Activated T-cell treated with anti-CD3 and anti-CD28 coated beads, Interleukin-2, amount 50 U/mL, for 4 hours (primary cell): ENCODE measurements around the gene MRAS. TPM values are rescaled to one million over a fixed set of nuclear protein-coding genes. Genes with fewer than 3 reads are reported as not detected.
"Not testable (repeated sequence)": the region's sequence is repeated elsewhere in the genome, so short reads cannot be mapped to it uniquely, and the experiment has no call there.

Source experiments
- ATAC-seq, 2 donors: fragments of 200-7000 bp; cut with Tn5 transposase; one replicate each; pipeline ENCODE4 v1.10.0; 2021
- DNase-seq: peaks from one replicate; pipeline ENCODE4 v3.0.0-alpha.2; 2020
- H3K27me3 Mint-ChIP-seq: one replicate; pipeline ENCODE4 v1.8.0; 2021; ENCODE audit warnings: low read depth, mixed read lengths
- H3K36me3 Mint-ChIP-seq: one replicate; pipeline ENCODE4 v1.8.0; 2022; ENCODE audit warnings: mixed read lengths; ENCODE audit not compliant: insufficient read depth
- H3K4me1 Mint-ChIP-seq: one replicate; pipeline ENCODE4 v1.8.0; 2021; ENCODE audit warnings: low read depth, mixed read lengths
- H3K4me3 Mint-ChIP-seq: one replicate; pipeline ENCODE4 v1.8.0; 2021; ENCODE audit warnings: mild to moderate bottlenecking, moderate library complexity, mixed read lengths
- H3K9me3 Mint-ChIP-seq: one replicate; pipeline ENCODE4 v1.8.0; 2021; ENCODE audit warnings: mixed read lengths
- total RNA-seq, 3 donors: library from RNA; stranded (reverse); gene quantifications; one replicate each; pipeline ENCODE4 v1.2.1, GENCODE V29; 2021

Gene MRAS
- total RNA-seq, 3 donors from 2014 or later = 0.19 to 0.56 (median 0.34) TPM

- no peaks in the 10 kb centered on the region for H3K36me3 Mint-ChIP-seq
- no peaks in the 10 kb centered on the region for H3K9me3 Mint-ChIP-seq
- ATAC-seq (no peak), DNase-seq (no peak)
- peaks cover under 1% of the 10 kb centered on the region for H3K4me1 Mint-ChIP-seq
- no peak overlapping the region for H3K4me3 Mint-ChIP-seq
- H3K27me3 Mint-ChIP-seq = peaks cover 22% of the 10 kb centered on the region
Observed at GRCh38 chr3:138441256-138441655, 92.9 kb downstream of the MRAS start.

GRCh38 chr3:138441742-138442141, 93.4 kb downstream of the MRAS start:
- H3K4me3 Mint-ChIP-seq = no peak overlapping the region
- H3K4me1 Mint-ChIP-seq = no peaks in the 10 kb centered on the region
- no peaks in the 10 kb centered on the region for H3K36me3 Mint-ChIP-seq
- peaks cover 17% of the 10 kb centered on the region for H3K27me3 Mint-ChIP-seq
- ATAC-seq (no peak), DNase-seq (no peak)
- no peaks in the 10 kb centered on the region for H3K9me3 Mint-ChIP-seq

GRCh38 chr3:138442433-138442832, 94.1 kb downstream of the MRAS start:
- ATAC-seq (no peak), DNase-seq (no peak)
- Mint-ChIP-seq H3K36me3 (no peaks in the 10 kb centered on the region), H3K9me3 (no peaks in the 10 kb centered on the region), H3K4me3 (no peak overlapping the region), H3K27me3 (peaks cover 10% of the 10 kb centered on the region), H3K4me1 (no peaks in the 10 kb centered on the region)

GRCh38 chr3:138443091-138443490, 94.7 kb downstream of the MRAS start:
- DNase-seq = no peak
- no peaks in the 10 kb centered on the region for H3K36me3 Mint-ChIP-seq
- H3K4me1 Mint-ChIP-seq = no peaks in the 10 kb centered on the region
- no peaks in the 10 kb centered on the region for H3K9me3 Mint-ChIP-seq
- peaks cover 7% of the 10 kb centered on the region for H3K27me3 Mint-ChIP-seq
- no peak for ATAC-seq
- H3K4me3 Mint-ChIP-seq = no peak overlapping the region

- DNase-seq = no peak
- Mint-ChIP-seq H3K36me3 (no peaks in the 10 kb centered on the region), H3K27me3 (peaks cover 7% of the 10 kb centered on the region), H3K4me3 (no peak overlapping the region), H3K4me1 (no peaks in the 10 kb centered on the region), H3K9me3 (no peaks in the 10 kb centered on the region)
- no peak for ATAC-seq
Observed at GRCh38 chr3:138443521-138444503, 95.4 kb downstream of the MRAS start.

- H3K4me1 Mint-ChIP-seq = no peaks in the 10 kb centered on the region
- DNase-seq = no peak
- H3K4me3 Mint-ChIP-seq = no peak overlapping the region
- ATAC-seq = no peak
- H3K36me3 Mint-ChIP-seq = no peaks in the 10 kb centered on the region
- H3K27me3 Mint-ChIP-seq = no peaks in the 10 kb centered on the region
- H3K9me3 Mint-ChIP-seq = no peaks in the 10 kb centered on the region
Observed at GRCh38 chr3:138445236-138445635, 96.9 kb downstream of the MRAS start.

GRCh38 chr3:138445654-138446053, 97.3 kb downstream of the MRAS start:
- Mint-ChIP-seq H3K36me3 (no peaks in the 10 kb centered on the region), H3K9me3 (no peaks in the 10 kb centered on the region), H3K4me3 (no peak overlapping the region), H3K27me3 (no peaks in the 10 kb centered on the region), H3K4me1 (no peaks in the 10 kb centered on the region)
- ATAC-seq (no peak), DNase-seq (no peak)

GRCh38 chr3:138448631-138449030, 100.3 kb downstream of the MRAS start:
- no peak overlapping the region for H3K4me3 Mint-ChIP-seq

GRCh38 chr3:138449490-138449889, 101.1 kb downstream of the MRAS start:
- Mint-ChIP-seq H3K4me3 (no peak overlapping the region), H3K9me3 (no peaks in the 10 kb centered on the region), H3K27me3 (peaks cover 3% of the 10 kb centered on the region), H3K4me1 (no peaks in the 10 kb centered on the region), H3K36me3 (no peaks in the 10 kb centered on the region)
- DNase-seq (no peak), ATAC-seq (no peak)

More at GRCh38 chr3:138448631-138449030, 100.3 kb downstream of the MRAS start:
- ATAC-seq (no peak), DNase-seq (no peak)
- Mint-ChIP-seq H3K9me3 (no peaks in the 10 kb centered on the region), H3K27me3 (peaks cover 3% of the 10 kb centered on the region), H3K4me1 (no peaks in the 10 kb centered on the region), H3K36me3 (no peaks in the 10 kb centered on the region)

- Mint-ChIP-seq H3K4me1 (no peaks in the 10 kb centered on the region), H3K36me3 (no peaks in the 10 kb centered on the region), H3K27me3 (peaks cover 3% of the 10 kb centered on the region), H3K9me3 (no peaks in the 10 kb centered on the region), H3K4me3 (no peak overlapping the region)
- DNase-seq = no peak
- ATAC-seq = no peak
Observed at GRCh38 chr3:138450181-138450580, 101.8 kb downstream of the MRAS start.

GRCh38 chr3:138450704-138451424, 102.5 kb downstream of the MRAS start:
- Mint-ChIP-seq H3K4me3 (no peak overlapping the region), H3K36me3 (no peaks in the 10 kb centered on the region), H3K27me3 (peaks cover 5% of the 10 kb centered on the region), H3K9me3 (no peaks in the 10 kb centered on the region), H3K4me1 (no peaks in the 10 kb centered on the region)
- no peak for DNase-seq
- ATAC-seq = no peak

GRCh38 chr3:138451595-138452162, 103.3 kb downstream of the MRAS start:
- H3K36me3 Mint-ChIP-seq = no peaks in the 10 kb centered on the region
- no peak for ATAC-seq
- H3K9me3 Mint-ChIP-seq = no peaks in the 10 kb centered on the region
- no peak for DNase-seq
- peaks cover 4% of the 10 kb centered on the region for H3K4me1 Mint-ChIP-seq
- peaks cover 5% of the 10 kb centered on the region for H3K27me3 Mint-ChIP-seq
- H3K4me3 Mint-ChIP-seq = no peak overlapping the region

GRCh38 chr3:138452436-138452835, 104.1 kb downstream of the MRAS start:
- Mint-ChIP-seq H3K36me3 (no peaks in the 10 kb centered on the region), H3K9me3 (no peaks in the 10 kb centered on the region), H3K4me3 (no peak overlapping the region), H3K27me3 (peaks cover 5% of the 10 kb centered on the region), H3K4me1 (peaks cover 4% of the 10 kb centered on the region)
- no peak for ATAC-seq
- no peak for DNase-seq

GRCh38 chr3:138453940-138454339, 105.6 kb downstream of the MRAS start:
- not testable (repeated sequence) for DNase-seq, H3K27me3 Mint-ChIP-seq, H3K9me3 Mint-ChIP-seq, H3K4me1 Mint-ChIP-seq, ATAC-seq, H3K4me3 Mint-ChIP-seq, H3K36me3 Mint-ChIP-seq
